ENCODE results near the gene BDNF. TPM values are rescaled to one million over a fixed set of nuclear protein-coding genes. Genes with fewer than 3 reads are reported as not detected.

Gene BDNF
- total and polyA plus RNA-seq, 2 experiments from 2014 or later = 5.1 to 5.2 TPM

DNA sequence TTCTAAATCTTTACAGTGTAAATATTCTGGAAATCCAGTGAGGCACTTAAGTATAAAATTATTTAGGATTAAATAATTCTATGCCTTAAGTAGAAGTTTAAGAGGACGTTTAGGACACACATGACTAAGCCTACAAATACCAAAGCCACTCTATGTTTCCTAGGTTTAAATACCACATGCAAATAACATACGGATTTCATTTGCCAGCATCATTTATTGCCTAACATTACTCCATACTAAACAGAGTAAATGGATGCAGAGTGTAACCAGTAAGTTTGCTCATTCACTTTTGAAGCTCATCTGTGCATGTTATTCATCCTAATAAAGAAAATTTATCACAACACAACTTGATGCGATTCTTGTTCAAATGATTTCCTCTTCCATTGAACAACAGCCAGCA, 4.1 kb downstream of the BDNF start (continued):
- TF ChIP-seq, protein P1, sequence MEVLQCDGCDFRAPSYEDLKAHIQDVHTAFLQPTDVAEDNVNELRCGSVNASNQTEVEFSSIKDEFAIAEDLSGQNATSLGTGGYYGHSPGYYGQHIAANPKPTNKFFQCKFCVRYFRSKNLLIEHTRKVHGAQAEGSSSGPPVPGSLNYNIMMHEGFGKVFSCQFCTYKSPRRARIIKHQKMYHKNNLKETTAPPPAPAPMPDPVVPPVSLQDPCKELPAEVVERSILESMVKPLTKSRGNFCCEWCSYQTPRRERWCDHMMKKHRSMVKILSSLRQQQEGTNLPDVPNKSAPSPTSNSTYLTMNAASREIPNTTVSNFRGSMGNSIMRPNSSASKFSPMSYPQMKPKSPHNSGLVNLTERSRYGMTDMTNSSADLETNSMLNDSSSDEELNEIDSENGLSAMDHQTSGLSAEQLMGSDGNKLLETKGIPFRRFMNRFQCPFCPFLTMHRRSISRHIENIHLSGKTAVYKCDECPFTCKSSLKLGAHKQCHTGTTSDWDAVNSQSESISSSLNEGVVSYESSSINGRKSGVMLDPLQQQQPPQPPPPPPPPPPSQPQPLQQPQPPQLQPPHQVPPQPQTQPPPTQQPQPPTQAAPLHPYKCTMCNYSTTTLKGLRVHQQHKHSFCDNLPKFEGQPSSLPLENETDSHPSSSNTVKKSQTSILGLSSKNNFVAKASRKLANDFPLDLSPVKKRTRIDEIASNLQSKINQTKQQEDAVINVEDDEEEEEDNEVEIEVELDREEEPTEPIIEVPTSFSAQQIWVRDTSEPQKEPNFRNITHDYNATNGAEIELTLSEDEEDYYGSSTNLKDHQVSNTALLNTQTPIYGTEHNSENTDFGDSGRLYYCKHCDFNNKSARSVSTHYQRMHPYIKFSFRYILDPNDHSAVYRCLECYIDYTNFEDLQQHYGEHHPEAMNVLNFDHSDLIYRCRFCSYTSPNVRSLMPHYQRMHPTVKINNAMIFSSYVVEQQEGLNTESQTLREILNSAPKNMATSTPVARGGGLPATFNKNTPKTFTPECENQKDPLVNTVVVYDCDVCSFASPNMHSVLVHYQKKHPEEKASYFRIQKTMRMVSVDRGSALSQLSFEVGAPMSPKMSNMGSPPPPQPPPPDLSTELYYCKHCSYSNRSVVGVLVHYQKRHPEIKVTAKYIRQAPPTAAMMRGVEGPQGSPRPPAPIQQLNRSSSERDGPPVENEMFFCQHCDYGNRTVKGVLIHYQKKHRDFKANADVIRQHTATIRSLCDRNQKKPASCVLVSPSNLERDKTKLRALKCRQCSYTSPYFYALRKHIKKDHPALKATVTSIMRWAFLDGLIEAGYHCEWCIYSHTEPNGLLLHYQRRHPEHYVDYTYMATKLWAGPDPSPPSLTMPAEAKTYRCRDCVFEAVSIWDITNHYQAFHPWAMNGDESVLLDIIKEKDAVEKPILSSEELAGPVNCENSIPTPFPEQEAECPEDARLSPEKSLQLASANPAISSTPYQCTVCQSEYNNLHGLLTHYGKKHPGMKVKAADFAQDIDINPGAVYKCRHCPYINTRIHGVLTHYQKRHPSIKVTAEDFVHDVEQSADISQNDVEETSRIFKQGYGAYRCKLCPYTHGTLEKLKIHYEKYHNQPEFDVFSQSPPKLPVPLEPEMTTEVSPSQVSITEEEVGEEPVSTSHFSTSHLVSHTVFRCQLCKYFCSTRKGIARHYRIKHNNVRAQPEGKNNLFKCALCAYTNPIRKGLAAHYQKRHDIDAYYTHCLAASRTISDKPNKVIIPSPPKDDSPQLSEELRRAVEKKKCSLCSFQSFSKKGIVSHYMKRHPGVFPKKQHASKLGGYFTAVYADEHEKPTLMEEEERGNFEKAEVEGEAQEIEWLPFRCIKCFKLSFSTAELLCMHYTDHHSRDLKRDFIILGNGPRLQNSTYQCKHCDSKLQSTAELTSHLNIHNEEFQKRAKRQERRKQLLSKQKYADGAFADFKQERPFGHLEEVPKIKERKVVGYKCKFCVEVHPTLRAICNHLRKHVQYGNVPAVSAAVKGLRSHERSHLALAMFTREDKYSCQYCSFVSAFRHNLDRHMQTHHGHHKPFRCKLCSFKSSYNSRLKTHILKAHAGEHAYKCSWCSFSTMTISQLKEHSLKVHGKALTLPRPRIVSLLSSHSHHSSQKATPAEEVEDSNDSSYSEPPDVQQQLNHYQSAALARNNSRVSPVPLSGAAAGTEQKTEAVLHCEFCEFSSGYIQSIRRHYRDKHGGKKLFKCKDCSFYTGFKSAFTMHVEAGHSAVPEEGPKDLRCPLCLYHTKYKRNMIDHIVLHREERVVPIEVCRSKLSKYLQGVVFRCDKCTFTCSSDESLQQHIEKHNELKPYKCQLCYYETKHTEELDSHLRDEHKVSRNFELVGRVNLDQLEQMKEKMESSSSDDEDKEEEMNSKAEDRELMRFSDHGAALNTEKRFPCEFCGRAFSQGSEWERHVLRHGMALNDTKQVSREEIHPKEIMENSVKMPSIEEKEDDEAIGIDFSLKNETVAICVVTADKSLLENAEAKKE (CRISPR knock-in tag; IDR thresholded peaks at IDR 0.05) = no peak
- TF ChIP-seq JUNB (IDR thresholded peaks at IDR 0.05; ENCODE audit: unreplicated experiment) = no peak
- no peak for TF ChIP-seq CREB1 (CRISPR knock-in tag; IDR thresholded peaks at IDR 0.05; ENCODE audit: low read depth)
- TF ChIP-seq ZNF114 (CRISPR knock-in tag; IDR thresholded peaks at IDR 0.05) = no peak
- TF ChIP-seq ZNF331 (CRISPR knock-in tag; IDR thresholded peaks at IDR 0.05; ENCODE audit: low read depth) = no peak
- TF ChIP-seq, protein P2, sequence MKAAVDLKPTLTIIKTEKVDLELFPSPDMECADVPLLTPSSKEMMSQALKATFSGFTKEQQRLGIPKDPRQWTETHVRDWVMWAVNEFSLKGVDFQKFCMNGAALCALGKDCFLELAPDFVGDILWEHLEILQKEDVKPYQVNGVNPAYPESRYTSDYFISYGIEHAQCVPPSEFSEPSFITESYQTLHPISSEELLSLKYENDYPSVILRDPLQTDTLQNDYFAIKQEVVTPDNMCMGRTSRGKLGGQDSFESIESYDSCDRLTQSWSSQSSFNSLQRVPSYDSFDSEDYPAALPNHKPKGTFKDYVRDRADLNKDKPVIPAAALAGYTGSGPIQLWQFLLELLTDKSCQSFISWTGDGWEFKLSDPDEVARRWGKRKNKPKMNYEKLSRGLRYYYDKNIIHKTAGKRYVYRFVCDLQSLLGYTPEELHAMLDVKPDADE (IDR thresholded peaks at IDR 0.05) = no peak
- no peak for TF ChIP-seq STAT1 (IDR thresholded peaks at IDR 0.05; ENCODE audit: unreplicated experiment)

DNA sequence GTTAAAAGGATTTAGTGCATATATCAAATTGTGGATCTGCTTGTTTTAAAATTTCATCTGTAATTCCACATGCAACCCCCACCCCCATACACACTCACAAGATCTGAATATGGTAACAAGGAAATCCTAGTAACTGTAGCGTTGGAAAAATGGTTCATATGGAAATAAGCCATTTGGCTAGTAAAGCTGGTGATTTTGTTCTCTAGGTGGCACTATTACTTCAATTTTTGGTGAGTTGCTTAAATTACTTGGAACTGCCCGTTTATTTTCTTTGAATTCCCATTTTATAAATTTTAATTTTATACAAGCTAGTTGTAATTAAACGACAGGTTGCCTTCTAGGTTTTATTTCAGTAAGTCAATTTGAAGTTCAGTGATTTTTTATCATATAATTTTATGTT, 5.3 kb downstream of the BDNF start:
- Mint-ChIP-seq H3K27me3 (ENCODE audit: insufficient read depth, low read depth, poor library complexity) (peaks cover 4% of the 10 kb centered on the region), H3K27ac (no peak overlapping the region), H3K4me1 (peaks cover 63% of the 10 kb centered on the region), H3K9me3 (no peaks in the 10 kb centered on the region), H3K36me3 (ENCODE audit: low read depth) (peaks cover 4% of the 10 kb centered on the region; the same call in 2 of the 3 replicates), H3K4me3 (peak overlapping the region; percentile 38; the same call in 2 of the 3 replicates)
- Histone ChIP-seq H3K27ac (ENCODE audit: low read depth) (no peak overlapping the region), H3K4me3 (peak overlapping the region; percentile 0; the same call in 1 of the 2 replicates), H3K4me1 (ENCODE audit: insufficient read depth) (peaks cover 65% of the 10 kb centered on the region), H3K36me3 (ENCODE audit: insufficient read depth) (no peaks in the 10 kb centered on the region), H2AFZ (no peak overlapping the region), H3K9me2 (ENCODE audit: insufficient read depth) (no peaks in the 10 kb centered on the region), H3K27me3 (ENCODE audit: insufficient read depth) (no peaks in the 10 kb centered on the region), H3K79me2 (replicated peaks; ENCODE audit: insufficient read depth) (peaks cover 66% of the 10 kb centered on the region), H4K20me1 (replicated peaks; ENCODE audit: insufficient read depth) (no peaks in the 10 kb centered on the region), H3K4me2 (peak overlapping the region; percentile 82), H3F3A (replicated peaks; ENCODE audit: low read depth) (no peaks in the 10 kb centered on the region)
- TF ChIP-seq, protein P3, sequence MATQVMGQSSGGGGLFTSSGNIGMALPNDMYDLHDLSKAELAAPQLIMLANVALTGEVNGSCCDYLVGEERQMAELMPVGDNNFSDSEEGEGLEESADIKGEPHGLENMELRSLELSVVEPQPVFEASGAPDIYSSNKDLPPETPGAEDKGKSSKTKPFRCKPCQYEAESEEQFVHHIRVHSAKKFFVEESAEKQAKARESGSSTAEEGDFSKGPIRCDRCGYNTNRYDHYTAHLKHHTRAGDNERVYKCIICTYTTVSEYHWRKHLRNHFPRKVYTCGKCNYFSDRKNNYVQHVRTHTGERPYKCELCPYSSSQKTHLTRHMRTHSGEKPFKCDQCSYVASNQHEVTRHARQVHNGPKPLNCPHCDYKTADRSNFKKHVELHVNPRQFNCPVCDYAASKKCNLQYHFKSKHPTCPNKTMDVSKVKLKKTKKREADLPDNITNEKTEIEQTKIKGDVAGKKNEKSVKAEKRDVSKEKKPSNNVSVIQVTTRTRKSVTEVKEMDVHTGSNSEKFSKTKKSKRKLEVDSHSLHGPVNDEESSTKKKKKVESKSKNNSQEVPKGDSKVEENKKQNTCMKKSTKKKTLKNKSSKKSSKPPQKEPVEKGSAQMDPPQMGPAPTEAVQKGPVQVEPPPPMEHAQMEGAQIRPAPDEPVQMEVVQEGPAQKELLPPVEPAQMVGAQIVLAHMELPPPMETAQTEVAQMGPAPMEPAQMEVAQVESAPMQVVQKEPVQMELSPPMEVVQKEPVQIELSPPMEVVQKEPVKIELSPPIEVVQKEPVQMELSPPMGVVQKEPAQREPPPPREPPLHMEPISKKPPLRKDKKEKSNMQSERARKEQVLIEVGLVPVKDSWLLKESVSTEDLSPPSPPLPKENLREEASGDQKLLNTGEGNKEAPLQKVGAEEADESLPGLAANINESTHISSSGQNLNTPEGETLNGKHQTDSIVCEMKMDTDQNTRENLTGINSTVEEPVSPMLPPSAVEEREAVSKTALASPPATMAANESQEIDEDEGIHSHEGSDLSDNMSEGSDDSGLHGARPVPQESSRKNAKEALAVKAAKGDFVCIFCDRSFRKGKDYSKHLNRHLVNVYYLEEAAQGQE (IDR thresholded peaks at IDR 0.05; ENCODE audit: unreplicated experiment) = no peak
- TF ChIP-seq, protein P4, sequence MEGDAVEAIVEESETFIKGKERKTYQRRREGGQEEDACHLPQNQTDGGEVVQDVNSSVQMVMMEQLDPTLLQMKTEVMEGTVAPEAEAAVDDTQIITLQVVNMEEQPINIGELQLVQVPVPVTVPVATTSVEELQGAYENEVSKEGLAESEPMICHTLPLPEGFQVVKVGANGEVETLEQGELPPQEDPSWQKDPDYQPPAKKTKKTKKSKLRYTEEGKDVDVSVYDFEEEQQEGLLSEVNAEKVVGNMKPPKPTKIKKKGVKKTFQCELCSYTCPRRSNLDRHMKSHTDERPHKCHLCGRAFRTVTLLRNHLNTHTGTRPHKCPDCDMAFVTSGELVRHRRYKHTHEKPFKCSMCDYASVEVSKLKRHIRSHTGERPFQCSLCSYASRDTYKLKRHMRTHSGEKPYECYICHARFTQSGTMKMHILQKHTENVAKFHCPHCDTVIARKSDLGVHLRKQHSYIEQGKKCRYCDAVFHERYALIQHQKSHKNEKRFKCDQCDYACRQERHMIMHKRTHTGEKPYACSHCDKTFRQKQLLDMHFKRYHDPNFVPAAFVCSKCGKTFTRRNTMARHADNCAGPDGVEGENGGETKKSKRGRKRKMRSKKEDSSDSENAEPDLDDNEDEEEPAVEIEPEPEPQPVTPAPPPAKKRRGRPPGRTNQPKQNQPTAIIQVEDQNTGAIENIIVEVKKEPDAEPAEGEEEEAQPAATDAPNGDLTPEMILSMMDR (conservative IDR thresholded peaks at IDR 0.05; ENCODE audit: low read depth in 2 of 2) = peak; percentile 57 to 62
- no peak for ATAC-seq
- DNase-seq (ENCODE audit: low spot score) = peak; percentile 39

All from GM23338 (cell line).